HL-60/S4 (cell line): Measurements from ENCODE around the gene MINPP1.
"Not testable (repeated sequence)": the region's sequence is repeated elsewhere in the genome, so short reads cannot be mapped to it uniquely, and the experiment has no call there.

Source experiments
- in situ Hi-C: fragments of 300-500 bp; cut with MboI; formaldehyde crosslinking; loops from 2 replicates; pipeline ENCODE4 v1.14.3; 2022; ENCODE audit warnings: low sequenced_read_pairs

MINPP1 gene

DNA sequence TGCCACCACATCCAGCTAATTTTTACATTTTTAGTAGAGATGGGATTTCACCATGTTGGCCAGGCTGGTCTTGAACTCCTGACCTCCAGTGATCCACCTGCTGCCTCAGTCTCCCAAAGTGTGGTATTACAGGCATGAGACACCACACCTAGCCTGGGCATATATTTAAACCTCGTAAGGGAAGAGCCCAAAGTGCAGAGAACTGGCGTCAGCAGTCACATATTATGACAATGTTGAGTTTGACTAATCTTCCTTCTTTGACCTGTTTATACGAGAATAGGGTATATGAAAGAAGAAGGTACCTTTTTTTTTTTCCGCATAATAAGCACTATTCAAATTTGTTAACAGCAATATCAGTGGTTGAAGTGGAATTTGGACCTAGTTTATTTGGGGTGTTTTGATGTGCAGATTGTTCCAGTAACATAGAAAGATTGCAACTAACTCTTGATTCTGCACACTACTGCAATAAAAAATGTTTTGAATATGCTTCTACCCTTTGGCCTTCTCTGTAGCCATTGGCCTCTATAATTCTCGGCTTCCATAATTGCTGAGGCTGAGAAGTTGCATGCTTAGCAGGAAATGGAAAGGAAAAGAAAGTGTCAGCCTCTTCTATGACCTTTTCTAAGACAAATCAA, 55.9 kb downstream of the MINPP1 start:
- in situ Hi-C loops: no loop called here

- in situ Hi-C loops: no loop called here
These were observed 58.1 kb downstream of the MINPP1 start for GRCh38 chr10:87562750-87563149.

DNA sequence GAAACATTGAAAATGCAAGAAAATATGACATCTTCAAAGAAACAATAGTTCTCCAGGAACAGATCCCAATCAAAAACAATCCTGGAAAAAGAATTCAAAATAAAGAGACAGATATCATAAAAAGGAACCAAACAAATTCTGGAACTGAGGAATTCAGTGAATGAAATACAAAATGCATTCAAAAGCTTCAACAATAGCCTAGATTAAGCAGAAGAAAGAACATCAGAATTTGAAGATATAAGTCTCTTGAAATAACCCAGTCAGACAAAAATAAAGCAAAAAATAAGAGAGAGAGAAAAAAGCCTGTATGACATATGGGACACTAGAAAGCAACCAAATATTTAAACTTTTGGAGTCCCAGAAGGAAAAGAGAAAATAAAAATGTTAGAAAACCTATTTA, 60.3 kb downstream of the MINPP1 start:
- in situ Hi-C loops: no loop called here

DNA sequence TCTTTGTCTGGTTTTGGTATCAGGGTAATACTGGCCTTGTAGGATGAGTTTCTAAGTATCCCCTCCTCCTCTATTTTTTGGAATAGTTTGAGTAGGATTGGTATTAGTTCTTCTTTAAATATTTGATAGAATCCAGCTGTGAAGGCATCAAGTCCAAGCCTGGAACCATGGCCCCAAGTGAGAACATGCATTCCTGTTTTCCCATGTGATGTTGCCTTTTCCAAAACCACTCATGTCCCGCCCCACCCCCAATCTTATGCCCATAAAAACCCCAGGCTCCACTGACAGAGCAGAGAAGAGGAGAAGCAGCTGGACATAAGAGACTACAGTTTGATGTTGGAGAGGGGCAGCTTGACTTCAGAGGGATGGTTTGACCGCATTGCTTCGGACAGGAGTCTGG, 71.2 kb downstream of the MINPP1 start:
- in situ Hi-C loops: no loop called here

DNA sequence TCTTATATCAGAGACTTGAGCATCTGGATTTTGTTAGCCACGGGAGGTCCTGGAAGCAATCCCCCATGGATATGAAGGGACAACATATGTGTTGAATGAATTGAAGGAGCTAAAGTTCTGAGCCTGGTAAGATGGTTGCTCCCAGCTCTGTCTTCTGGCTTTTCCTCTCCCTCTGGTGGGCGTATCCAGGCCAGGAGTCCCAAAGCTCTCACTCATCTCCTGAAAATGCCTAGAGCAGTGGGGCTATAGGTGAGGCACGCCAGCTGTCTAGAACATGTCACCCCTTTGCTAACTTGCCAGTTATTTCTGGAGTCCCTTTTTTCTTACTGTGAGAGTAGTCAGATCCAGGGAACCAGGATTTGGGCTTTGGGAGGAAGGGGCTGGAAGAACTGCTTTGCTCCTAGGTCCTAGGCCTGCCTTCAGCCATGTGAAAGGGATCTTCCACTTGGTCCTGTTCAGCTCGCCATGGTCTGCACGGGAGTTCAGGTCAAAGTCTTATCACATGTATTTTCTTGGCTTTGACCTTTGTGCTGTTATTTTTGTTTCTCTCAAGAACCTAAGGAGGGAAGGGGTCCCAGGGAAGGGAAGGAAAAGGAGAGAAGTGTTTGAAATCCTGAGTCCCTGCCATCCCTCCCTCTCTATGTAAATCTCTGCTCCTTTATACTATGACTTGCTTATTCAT, 73.6 kb downstream of the MINPP1 start:
- in situ Hi-C loops: no loop called here

- in situ Hi-C loops: no loop called here
These were observed 74.2 kb downstream of the MINPP1 start for GRCh38 chr10:87578842-87579401.

GRCh38 chr10:87579563-87579962, 74.9 kb downstream of the MINPP1 start:
- in situ Hi-C loops: no loop called here

DNA sequence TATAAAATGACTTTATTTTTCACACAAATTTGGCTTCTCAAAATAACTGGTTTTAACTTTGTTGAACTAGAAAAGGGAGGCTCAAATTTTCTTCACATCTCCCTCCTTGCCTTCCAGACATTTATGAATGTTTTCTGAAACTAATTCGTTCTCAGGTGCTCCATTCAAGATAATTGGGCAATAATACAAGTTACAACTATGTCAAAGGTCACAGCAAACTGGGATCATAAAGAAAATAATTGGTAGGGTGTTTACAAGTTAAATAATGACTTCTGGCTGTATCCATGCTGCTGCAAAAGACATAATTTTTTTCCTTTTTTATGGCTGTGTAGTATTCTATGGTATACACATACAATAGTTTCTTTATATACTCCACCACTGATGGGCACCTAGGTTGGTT, 75.3 kb downstream of the MINPP1 start:
- in situ Hi-C loops: no loop called here

DNA sequence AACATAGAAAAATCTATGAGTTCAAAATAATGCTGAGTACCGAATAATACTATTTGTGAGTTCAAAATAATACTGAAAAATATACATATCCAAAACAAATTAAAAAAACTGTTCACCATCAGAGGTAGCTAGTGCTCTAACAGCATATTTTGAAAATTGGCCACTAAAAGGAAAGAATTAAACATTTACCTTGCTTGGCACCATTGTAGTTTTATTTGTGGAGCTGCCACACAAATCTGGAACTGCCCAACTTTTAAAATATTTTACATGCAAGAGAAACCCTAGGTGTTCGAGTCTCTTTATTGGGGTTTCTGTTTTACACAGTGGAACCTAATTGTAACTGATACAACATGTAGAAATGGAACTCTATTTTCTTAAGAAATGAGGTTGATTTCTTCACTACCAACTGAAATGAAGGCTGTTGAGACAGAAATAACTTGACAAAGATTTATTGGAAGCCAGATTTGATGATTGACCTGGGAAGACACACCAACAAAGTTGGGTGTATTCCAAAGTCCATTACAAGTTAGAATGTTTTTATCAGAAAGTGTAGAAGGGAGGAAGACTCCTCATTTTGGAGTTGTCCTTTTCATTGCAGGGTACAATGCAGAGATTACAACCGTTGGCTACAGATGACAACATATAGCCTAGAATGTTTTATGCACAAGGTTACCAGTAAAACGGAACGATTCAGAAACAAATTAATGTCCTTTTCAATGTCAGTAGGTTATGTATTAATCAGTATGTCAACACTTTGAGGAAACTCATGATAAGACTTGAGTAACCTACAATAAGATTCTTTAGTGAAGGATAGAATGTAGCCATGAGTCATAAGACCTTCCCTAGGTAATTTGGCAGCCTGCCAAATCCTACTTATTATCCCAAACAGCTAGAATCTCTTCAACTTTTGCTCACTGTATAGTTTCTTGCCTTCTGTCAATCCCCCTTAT, 81.1 kb downstream of the MINPP1 start:
- in situ Hi-C loops: no loop called here

DNA sequence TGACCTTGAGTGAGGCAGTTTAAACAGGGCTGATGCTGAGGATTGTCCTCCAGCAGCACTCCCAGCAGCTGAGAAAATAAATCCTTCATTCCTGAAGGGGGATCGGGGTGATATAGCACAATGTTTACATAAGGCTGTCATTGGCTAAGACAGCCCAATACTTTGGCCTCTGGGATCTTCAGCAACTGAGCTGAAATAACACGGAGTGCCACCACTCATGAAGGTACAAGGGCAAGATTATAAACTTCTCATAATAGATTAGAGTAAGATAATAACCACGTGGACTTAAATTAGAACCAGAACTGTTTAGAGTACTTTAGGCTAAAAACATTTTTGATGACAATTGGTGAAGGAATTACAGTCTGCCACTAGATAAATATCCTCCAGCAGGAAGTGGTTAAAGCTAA, 85.0 kb downstream of the MINPP1 start:
- in situ Hi-C loops: no loop called here

- in situ Hi-C loops: no loop called here
These were observed 86.3 kb downstream of the MINPP1 start for GRCh38 chr10:87590705-87591588.

GRCh38 chr10:87591589-87591886, 86.8 kb downstream of the MINPP1 start:
- in situ Hi-C loops: no loop called here

DNA sequence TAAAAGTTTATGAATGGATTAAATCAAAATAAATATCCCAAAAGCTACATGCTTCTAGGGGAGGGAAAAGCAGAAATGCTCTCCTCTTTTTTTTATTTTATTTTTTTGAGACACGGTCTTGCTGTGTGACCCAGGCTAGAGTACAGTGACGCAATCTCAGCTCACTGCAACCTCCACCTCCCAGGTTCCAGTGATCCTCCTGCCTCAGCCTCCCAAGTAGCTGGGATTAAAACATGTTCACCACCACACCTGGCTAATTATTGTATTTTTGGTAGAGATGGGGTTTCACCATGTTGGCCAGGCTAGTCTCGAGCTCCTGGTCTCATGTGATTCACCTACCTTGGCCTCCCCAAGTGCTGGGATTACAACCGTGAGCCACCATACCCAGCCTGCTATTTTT, 88.2 kb downstream of the MINPP1 start:
- in situ Hi-C loops: not testable (repeated sequence)

GRCh38 chr10:87593702-87594101, 89.0 kb downstream of the MINPP1 start:
- in situ Hi-C loops: no loop called here

- in situ Hi-C loops: no loop called here
These were observed 89.5 kb downstream of the MINPP1 start for GRCh38 chr10:87594181-87594580.

DNA sequence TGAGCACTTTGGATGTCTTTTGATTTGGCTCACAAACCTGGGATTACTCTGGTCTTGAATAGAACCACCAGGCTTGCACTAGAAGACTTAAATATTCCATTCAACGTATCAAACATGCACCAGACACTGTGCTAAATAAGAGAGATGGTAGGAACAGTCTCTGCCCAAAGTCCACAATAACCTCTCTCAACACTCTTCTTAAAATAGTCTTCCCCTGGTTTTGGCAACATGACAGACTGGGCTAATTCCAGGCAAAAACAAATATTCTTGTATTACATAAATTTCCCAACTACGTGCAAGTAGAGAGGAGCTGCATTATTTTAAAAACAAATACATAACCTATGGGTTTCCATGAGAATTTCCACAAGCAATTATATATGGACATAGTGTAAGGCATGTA, 90.2 kb downstream of the MINPP1 start:
- in situ Hi-C loops: no loop called here

GRCh38 chr10:87596351-87596750, 91.7 kb downstream of the MINPP1 start:
- in situ Hi-C loops: no loop called here

GRCh38 chr10:87598700-87599099, 94.0 kb downstream of the MINPP1 start:
- in situ Hi-C loops: no loop called here

GRCh38 chr10:87600581-87600980, 95.9 kb downstream of the MINPP1 start:
- in situ Hi-C loops: no loop called here
